ENCODE measurements around the gene SLC12A3. TPM values are rescaled to one million over a fixed set of nuclear protein-coding genes. Genes with fewer than 3 reads are reported as not detected.
A peak's percentile ranks its signal among the peaks of the same experiment; 100 is the strongest.

Gene SLC12A3
- total RNA-seq, 4 donors from 2014 or later: not detected

GRCh38 chr16:56914896-56915295 lies 49.9 kb downstream of the SLC12A3 start:
- Histone ChIP-seq H3K27me3 (no peaks in the 10 kb centered on the region), H3K9me3 (no peaks in the 10 kb centered on the region), H3K4me3 (no peak overlapping the region), H3K27ac (peak overlapping the region in 3 of 4 donors; percentile 2 to 64 (median 30)), H3K4me1 (peaks cover 23 to 97% (median 38%) of the 10 kb centered on the region in 3 donors), H3K36me3 (no peaks in the 10 kb centered on the region)
- TF ChIP-seq, protein P1, sequence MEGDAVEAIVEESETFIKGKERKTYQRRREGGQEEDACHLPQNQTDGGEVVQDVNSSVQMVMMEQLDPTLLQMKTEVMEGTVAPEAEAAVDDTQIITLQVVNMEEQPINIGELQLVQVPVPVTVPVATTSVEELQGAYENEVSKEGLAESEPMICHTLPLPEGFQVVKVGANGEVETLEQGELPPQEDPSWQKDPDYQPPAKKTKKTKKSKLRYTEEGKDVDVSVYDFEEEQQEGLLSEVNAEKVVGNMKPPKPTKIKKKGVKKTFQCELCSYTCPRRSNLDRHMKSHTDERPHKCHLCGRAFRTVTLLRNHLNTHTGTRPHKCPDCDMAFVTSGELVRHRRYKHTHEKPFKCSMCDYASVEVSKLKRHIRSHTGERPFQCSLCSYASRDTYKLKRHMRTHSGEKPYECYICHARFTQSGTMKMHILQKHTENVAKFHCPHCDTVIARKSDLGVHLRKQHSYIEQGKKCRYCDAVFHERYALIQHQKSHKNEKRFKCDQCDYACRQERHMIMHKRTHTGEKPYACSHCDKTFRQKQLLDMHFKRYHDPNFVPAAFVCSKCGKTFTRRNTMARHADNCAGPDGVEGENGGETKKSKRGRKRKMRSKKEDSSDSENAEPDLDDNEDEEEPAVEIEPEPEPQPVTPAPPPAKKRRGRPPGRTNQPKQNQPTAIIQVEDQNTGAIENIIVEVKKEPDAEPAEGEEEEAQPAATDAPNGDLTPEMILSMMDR (IDR thresholded peaks at IDR 0.05): no peak
- no peak for TF ChIP-seq POLR2A (IDR thresholded peaks at IDR 0.05)
- WGBS, 2 donors: 87 to 90% methylated on average over 7 of the region's 7 CpGs
- intact Hi-C loops (cut with DNase I): no loop called here
- DNase-seq: no peak

DNA sequence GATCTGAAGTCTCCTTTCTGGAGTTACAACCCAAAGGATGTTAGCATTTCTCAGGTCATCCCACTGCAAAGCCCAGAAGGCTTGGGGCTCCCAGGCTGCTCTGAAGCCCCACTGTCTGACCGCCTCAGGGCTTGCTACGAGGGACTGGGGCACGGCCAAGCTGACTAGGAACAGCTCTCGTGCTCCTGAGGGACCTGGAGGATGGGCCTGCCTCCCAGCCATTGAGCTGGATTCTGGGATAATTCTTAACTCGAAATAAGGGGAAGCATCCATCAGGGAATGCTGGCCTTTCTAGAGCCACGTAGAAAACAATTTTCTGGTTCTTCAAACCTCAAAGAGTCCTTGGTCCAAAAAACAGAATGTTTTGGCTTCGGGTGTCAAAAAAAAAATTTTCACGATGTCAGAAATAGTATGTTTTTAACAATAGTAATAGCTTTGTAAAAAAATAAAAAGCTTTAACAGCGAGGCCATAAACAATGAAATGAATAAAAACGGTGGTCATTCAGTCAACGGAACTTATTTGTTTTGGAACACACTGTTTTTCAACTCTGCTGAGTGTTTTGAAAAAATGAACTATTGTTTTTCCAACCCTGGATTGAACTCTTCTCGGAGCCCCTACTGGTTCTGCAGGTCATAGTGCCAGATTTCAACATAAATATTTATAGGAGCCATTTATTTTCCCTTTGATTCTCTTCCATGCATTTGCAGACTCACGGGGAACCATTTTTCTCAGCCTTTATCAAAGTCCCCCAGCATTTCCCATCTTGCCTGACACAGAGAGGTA lies 50.5 kb downstream of the SLC12A3 start:
- DNase-seq: no peak
- 38 to 45% methylated on average over 11 to 13 of the region's 13 CpGs for WGBS, 2 donors
- Histone ChIP-seq H3K27ac (peak overlapping the region; percentile 2 to 75 (median 62)), H3K27me3 (no peaks in the 10 kb centered on the region), H3K9me3 (no peaks in the 10 kb centered on the region), H3K4me1 (peaks cover 23 to 97% (median 43%) of the 10 kb centered on the region in 3 donors), H3K36me3 (no peaks in the 10 kb centered on the region), H3K4me3 (no peak overlapping the region)
- intact Hi-C loops (cut with DNase I): no loop called here
- TF ChIP-seq, protein P1 (IDR thresholded peaks at IDR 0.05): no peak
- no peak for TF ChIP-seq POLR2A (IDR thresholded peaks at IDR 0.05)

DNA sequence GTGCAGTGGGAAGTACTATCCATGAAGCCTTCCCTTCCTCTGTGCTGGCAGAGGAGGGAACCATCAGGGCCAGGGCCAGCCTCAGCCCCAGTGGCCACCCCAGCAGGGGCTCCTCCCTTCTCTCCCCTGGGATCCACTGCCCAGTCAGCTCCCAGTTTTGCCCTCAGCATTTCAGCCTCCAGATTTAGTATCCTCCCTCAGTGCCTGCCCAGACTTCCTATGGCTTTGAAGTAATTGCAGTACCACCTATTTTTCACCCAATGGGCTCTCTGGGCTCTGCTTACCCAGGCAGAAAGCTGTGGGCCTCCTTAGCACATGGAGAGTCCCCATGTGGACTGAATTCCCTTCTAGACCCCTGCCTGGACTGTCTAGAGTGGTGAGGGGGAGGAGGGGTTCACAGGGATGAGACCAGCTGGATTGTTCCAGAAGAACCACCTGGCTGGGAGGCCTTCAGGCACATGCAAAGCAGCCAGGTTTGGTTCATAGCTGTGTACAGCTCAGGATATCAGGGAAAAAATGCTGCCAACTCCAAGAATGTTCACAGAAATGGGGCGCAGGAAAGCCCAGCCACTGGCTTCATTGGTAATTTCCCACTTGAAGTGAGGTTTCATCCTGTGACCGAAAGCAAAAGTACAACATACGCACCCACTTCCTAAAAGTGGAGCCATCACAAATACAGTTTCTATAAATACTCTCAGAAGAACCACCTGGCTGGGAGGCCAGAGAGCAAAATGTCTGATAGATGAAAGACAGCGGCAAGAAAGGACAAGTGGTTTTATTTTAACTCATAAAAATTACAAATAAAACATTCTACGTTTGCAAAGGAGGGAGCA lies 51.8 kb downstream of the SLC12A3 start:
- Histone ChIP-seq H3K27ac (peak overlapping the region; percentile 5 to 75 (median 62)), H3K36me3 (no peaks in the 10 kb centered on the region), H3K4me1 (peaks cover 23 to 97% (median 43%) of the 10 kb centered on the region in 3 donors), H3K27me3 (no peaks in the 10 kb centered on the region), H3K4me3 (no peak overlapping the region), H3K9me3 (no peaks in the 10 kb centered on the region)
- 82 to 83% methylated on average over 5 of the region's 5 CpGs for WGBS, 2 donors
- DNase-seq: no peak
- TF ChIP-seq, protein P1 (IDR thresholded peaks at IDR 0.05): no peak
- TF ChIP-seq POLR2A (IDR thresholded peaks at IDR 0.05): no peak
- intact Hi-C loops (cut with DNase I): no loop called here

- no peak for TF ChIP-seq POLR2A (IDR thresholded peaks at IDR 0.05)
- TF ChIP-seq, protein P1 (IDR thresholded peaks at IDR 0.05): no peak
- WGBS, 2 donors: 91 to 93% methylated on average over 12 of the region's 12 CpGs
- H3K36me3 ChIP-seq: no peaks in the 10 kb centered on the region
- H3K27ac ChIP-seq: peak overlapping the region in 2 of 4 donors; percentile 64 to 80
- no peaks in the 10 kb centered on the region for H3K27me3 ChIP-seq
- H3K4me1 ChIP-seq: peaks cover 18 to 80% (median 36%) of the 10 kb centered on the region in 3 donors
- intact Hi-C loops (cut with DNase I): no loop called here
- H3K9me3 ChIP-seq: no peaks in the 10 kb centered on the region
- no peak for DNase-seq
- no peak overlapping the region for H3K4me3 ChIP-seq
These were observed 53.5 kb downstream of the SLC12A3 start for GRCh38 chr16:56918467-56919012.
